MM.1S (cell line): ENCODE results near the gene SNRNP48.

ENCODE experiments used
- DNase-seq: peaks from one replicate; pipeline ENCODE4 v3.0.0-alpha.2; 2015
- H2AFZ ChIP-seq: fragments of 300-600 bp; sonication (generic); 2 replicates; pipeline ENCODE4 v1.6.0; 2016; ENCODE audit warnings: antibody characterized with exemption, low read length
- H3F3A ChIP-seq: fragments of 300-600 bp; sonication (generic); 2 replicates; pipeline ENCODE4 v1.6.1; 2016; ENCODE audit warnings: mild to moderate bottlenecking, antibody characterized with exemption, low read length, moderate library complexity, mixed read lengths; ENCODE audit not compliant: insufficient read depth
- H3K27ac ChIP-seq: fragments of 300-600 bp; sonication (generic); 2 replicates; pipeline ENCODE4 v1.5.1; 2016; ENCODE audit warnings: mild to moderate bottlenecking, low read length
- H3K27me3 ChIP-seq: fragments of 300-600 bp; sonication (generic); replicated peaks from 2 replicates; pipeline ENCODE4 v1.6.0; 2016; ENCODE audit warnings: low read length; ENCODE audit not compliant: insufficient read depth
- H3K36me3 ChIP-seq: fragments of 300-600 bp; sonication (generic); replicated peaks from 2 replicates; pipeline ENCODE4 v1.6.1; 2016; ENCODE audit warnings: mild to moderate bottlenecking, low read length, mixed read lengths; ENCODE audit not compliant: insufficient read depth
- H3K4me1 ChIP-seq: fragments of 300-600 bp; sonication (generic); 2 replicates; pipeline ENCODE4 v1.6.1; 2016; ENCODE audit warnings: low read length, mixed read lengths
- H3K4me2 ChIP-seq: fragments of 300-600 bp; sonication (generic); 2 replicates; pipeline ENCODE4 v1.6.0; 2016; ENCODE audit warnings: low read depth, low read length
- H3K4me3 ChIP-seq: fragments of 300-600 bp; sonication (generic); 2 replicates; pipeline ENCODE4 v1.5.1; 2016; ENCODE audit warnings: low read length, mixed read lengths
- H3K79me2 ChIP-seq: fragments of 300-600 bp; sonication (generic); 2 replicates; pipeline ENCODE4 v1.6.1; 2016; ENCODE audit warnings: mixed run types, low read length, mixed read lengths
- H3K9ac ChIP-seq: fragments of 300-600 bp; sonication (generic); 2 replicates; pipeline ENCODE4 v1.6.1; 2016; ENCODE audit warnings: low read length, mixed read lengths
- H3K9me2 ChIP-seq: fragments of 300-600 bp; sonication (generic); replicated peaks from 2 replicates; pipeline ENCODE4 v1.6.1; 2016; ENCODE audit warnings: mild to moderate bottlenecking, low read length, mixed read lengths; ENCODE audit not compliant: insufficient read depth
- H3K9me3 ChIP-seq: fragments of 300-600 bp; sonication (generic); replicated peaks from 2 replicates; pipeline ENCODE4 v1.6.1; 2016; ENCODE audit warnings: mild to moderate bottlenecking, low read length, mixed read lengths; ENCODE audit not compliant: insufficient read depth
- H4K20me1 ChIP-seq: fragments of 300-600 bp; sonication (generic); 2 replicates; pipeline ENCODE4 v1.6.1; 2016; ENCODE audit warnings: mild to moderate bottlenecking, low read length, moderate library complexity, mixed read lengths; ENCODE audit not compliant: insufficient read depth
- EZH2 ChIP-seq: fragments of 300-600 bp; sonication (generic); optimal IDR thresholded peaks from 2 replicates; pipeline ENCODE3; 2017; ENCODE audit warnings: low read depth, mild to moderate bottlenecking, antibody characterized with exemption, low read length, mixed read lengths
- EZH2phosphoT487 ChIP-seq: fragments of 300-600 bp; sonication (generic); IDR thresholded peaks from 2 replicates; pipeline ENCODE4 v1.6.1; 2018; ENCODE audit warnings: antibody characterized with exemption, low read length
- TF ChIP-seq, protein P1 (sequence below): fragments of 300-600 bp; sonication (generic); IDR thresholded peaks from 2 replicates; pipeline ENCODE4 v1.5.1; 2016; ENCODE audit warnings: antibody characterized with exemption, low read length, mixed read lengths

Gene SNRNP48

GRCh38 chr6:7589949-7590917, at the start of gene SNRNP48:
SNRNP48 (plus strand) TSS chr6:7590198; CDS start chr6:7590258, 60 bp downstream.
- peaks cover 32% of the 10 kb centered on the region for H3K79me2 ChIP-seq
- TF ChIP-seq EZH2phosphoT487 (no peak), EZH2 (no peak)
- TF ChIP-seq, protein P1, sequence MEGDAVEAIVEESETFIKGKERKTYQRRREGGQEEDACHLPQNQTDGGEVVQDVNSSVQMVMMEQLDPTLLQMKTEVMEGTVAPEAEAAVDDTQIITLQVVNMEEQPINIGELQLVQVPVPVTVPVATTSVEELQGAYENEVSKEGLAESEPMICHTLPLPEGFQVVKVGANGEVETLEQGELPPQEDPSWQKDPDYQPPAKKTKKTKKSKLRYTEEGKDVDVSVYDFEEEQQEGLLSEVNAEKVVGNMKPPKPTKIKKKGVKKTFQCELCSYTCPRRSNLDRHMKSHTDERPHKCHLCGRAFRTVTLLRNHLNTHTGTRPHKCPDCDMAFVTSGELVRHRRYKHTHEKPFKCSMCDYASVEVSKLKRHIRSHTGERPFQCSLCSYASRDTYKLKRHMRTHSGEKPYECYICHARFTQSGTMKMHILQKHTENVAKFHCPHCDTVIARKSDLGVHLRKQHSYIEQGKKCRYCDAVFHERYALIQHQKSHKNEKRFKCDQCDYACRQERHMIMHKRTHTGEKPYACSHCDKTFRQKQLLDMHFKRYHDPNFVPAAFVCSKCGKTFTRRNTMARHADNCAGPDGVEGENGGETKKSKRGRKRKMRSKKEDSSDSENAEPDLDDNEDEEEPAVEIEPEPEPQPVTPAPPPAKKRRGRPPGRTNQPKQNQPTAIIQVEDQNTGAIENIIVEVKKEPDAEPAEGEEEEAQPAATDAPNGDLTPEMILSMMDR = no peak
- peak within 1 kb of the TSS; percentile 64 for H3K4me2 ChIP-seq
- peaks cover 11% of the 10 kb centered on the region; the same call in 1 of the 2 replicates for H3K36me3 ChIP-seq
- H3K4me3 ChIP-seq = peak within 1 kb of the TSS; percentile 92
- H3K9me3 ChIP-seq = no peaks in the 10 kb centered on the region
- no peaks in the 10 kb centered on the region for H3F3A ChIP-seq
- peak within 1 kb of the TSS; percentile 72 for H3K9ac ChIP-seq
- no peaks in the 10 kb centered on the region for H3K9me2 ChIP-seq
- peak; percentile 93 for DNase-seq
- H3K27ac ChIP-seq = no peak within 1 kb of the TSS
- peaks cover 5% of the 10 kb centered on the region; the same call in 1 of the 2 replicates for H3K4me1 ChIP-seq
- H3K27me3 ChIP-seq = no peaks in the 10 kb centered on the region
- H4K20me1 ChIP-seq = no peaks in the 10 kb centered on the region
- H2AFZ ChIP-seq = peak within 1 kb of the TSS; percentile 96

DNA sequence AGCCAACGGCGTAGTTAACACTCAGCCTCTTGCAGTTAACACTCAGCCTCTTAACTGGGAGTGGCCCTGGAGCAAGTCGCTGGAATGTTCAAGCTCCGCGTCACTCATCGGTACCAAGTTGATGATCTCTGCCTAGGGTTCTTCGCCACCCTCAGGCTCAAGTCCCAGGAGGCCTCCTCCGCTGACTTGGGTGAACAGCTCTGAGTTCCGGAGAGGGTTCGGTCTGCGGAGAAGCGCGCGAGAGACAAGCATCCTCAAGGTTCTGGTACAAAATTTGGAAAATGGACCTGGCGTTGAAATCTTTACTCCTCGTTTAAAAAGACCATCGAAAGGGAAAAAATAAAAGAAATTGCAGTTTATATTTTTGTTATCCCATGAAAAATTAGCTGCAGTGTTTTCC, 49.4 kb upstream of the SNRNP48 start:
- no peak overlapping the region for H3K9ac ChIP-seq
- H4K20me1 ChIP-seq = no peaks in the 10 kb centered on the region

GRCh38 chr6:7541175-7542064, 48.6 kb upstream of the SNRNP48 start, which contains the start of gene DSP:
DSP (plus strand) TSS chr6:7541671; CDS start chr6:7541916, 245 bp downstream.
- H3K27ac ChIP-seq = no peak within 1 kb of the TSS
- DNase-seq = peak; percentile 66

More for the DNA sequence above, 49.4 kb upstream of the SNRNP48 start:
- no peak overlapping the region for H2AFZ ChIP-seq
- no peaks in the 10 kb centered on the region for H3F3A ChIP-seq
- H3K36me3 ChIP-seq = no peaks in the 10 kb centered on the region
- H3K4me1 ChIP-seq = 0 out of 2 replicates have a peak, but pooled peaks cover 2% of the 10 kb centered on the region
- H3K9me3 ChIP-seq = no peaks in the 10 kb centered on the region
- H3K9me2 ChIP-seq = no peaks in the 10 kb centered on the region
- H3K27ac ChIP-seq = no peak overlapping the region
- H3K4me2 ChIP-seq = no peak overlapping the region; the same call in 1 of the 2 replicates
- DNase-seq = no peak
- H3K27me3 ChIP-seq = no peaks in the 10 kb centered on the region; the same call in 1 of the 2 replicates
- TF ChIP-seq EZH2phosphoT487 = no peak
- TF ChIP-seq, protein P1 = no peak
- TF ChIP-seq EZH2 = no peak
- H3K79me2 ChIP-seq = no peaks in the 10 kb centered on the region
- H3K4me3 ChIP-seq = no peak overlapping the region

More at GRCh38 chr6:7541175-7542064, 48.6 kb upstream of the SNRNP48 start, which contains the start of gene DSP:
- TF ChIP-seq EZH2phosphoT487 = no peak
- no peak for TF ChIP-seq EZH2
- TF ChIP-seq, protein P1 = no peak
- H3K4me3 ChIP-seq = peak within 1 kb of the TSS; percentile 73
- H4K20me1 ChIP-seq = no peaks in the 10 kb centered on the region
- peak within 1 kb of the TSS; percentile 49; the same call in 1 of the 2 replicates for H3K9ac ChIP-seq
- H3F3A ChIP-seq = no peaks in the 10 kb centered on the region
- peak within 1 kb of the TSS; percentile 96 for H3K4me2 ChIP-seq
- H3K9me2 ChIP-seq = no peaks in the 10 kb centered on the region
- no peaks in the 10 kb centered on the region for H3K79me2 ChIP-seq
- H2AFZ ChIP-seq = peak within 1 kb of the TSS; percentile 71
- no peaks in the 10 kb centered on the region for H3K9me3 ChIP-seq
- 0 out of 2 replicates have a peak, but pooled peaks cover 2% of the 10 kb centered on the region for H3K4me1 ChIP-seq
- no peaks in the 10 kb centered on the region for H3K36me3 ChIP-seq
- no peaks in the 10 kb centered on the region; the same call in 1 of the 2 replicates for H3K27me3 ChIP-seq
